OCI-LY1 (cell line): ENCODE results near the gene CLEC16A.

Experiments
- H2AFZ ChIP-seq: fragments of 200-600 bp; sonication (generic), shearing (Covaris generic); 2 replicates; pipeline ENCODE4 v1.6.0; 2014; ENCODE audit warnings: antibody characterized with exemption, mild to moderate bottlenecking, low read length
- H3F3A ChIP-seq: fragments of 200-600 bp; sonication (generic), shearing (Covaris generic); 2 replicates; pipeline ENCODE4 v1.6.0; 2014; ENCODE audit warnings: mild to moderate bottlenecking, antibody characterized with exemption, low read length, moderate library complexity; ENCODE audit not compliant: insufficient read depth
- H3K27ac ChIP-seq: fragments of 200-600 bp; sonication (generic); 2 replicates; pipeline ENCODE4 v1.5.1; 2014; ENCODE audit warnings: low read length, mixed run types, mild to moderate bottlenecking, low read depth; ENCODE audit not compliant: poor library complexity, severe bottlenecking
- H3K27me3 ChIP-seq: fragments of 200-600 bp; sonication (generic); 2 replicates; pipeline ENCODE4 v1.6.0; 2014; ENCODE audit warnings: antibody characterized with exemption, mild to moderate bottlenecking, low read length, moderate library complexity; ENCODE audit not compliant: insufficient read depth
- H3K36me3 ChIP-seq: fragments of 200-600 bp; sonication (generic); 2 replicates; pipeline ENCODE4 v1.6.1; 2014; ENCODE audit warnings: mild to moderate bottlenecking, antibody characterized with exemption, low read length, moderate library complexity, mixed read lengths; ENCODE audit not compliant: insufficient read depth
- H3K4me1 ChIP-seq: fragments of 200-600 bp; sonication (generic); 2 replicates; pipeline ENCODE4 v1.5.1; 2014; ENCODE audit warnings: mild to moderate bottlenecking, low read length, moderate library complexity; ENCODE audit not compliant: insufficient read depth, severe bottlenecking
- H3K4me2 ChIP-seq: fragments of 200-600 bp; sonication (generic), shearing (Covaris generic); 2 replicates; pipeline ENCODE4 v1.6.1; 2014; ENCODE audit warnings: low read length
- H3K4me3 ChIP-seq: fragments of 200-600 bp; sonication (generic); 2 replicates; pipeline ENCODE4 v1.5.1; 2014; ENCODE audit warnings: low read length, low read depth, mild to moderate bottlenecking, mixed read lengths; ENCODE audit not compliant: poor library complexity, severe bottlenecking
- H3K79me2 ChIP-seq: fragments of 200-600 bp; shearing (Covaris generic); 2 replicates; pipeline ENCODE4 v1.6.1; 2016; ENCODE audit warnings: mixed run types, low read length, mixed read lengths; ENCODE audit not compliant: insufficient read depth
- H3K9ac ChIP-seq: fragments of 200-600 bp; sonication (generic), shearing (Covaris generic); 2 replicates; pipeline ENCODE4 v1.6.1; 2014; ENCODE audit warnings: mild to moderate bottlenecking, low read length, mixed read lengths
- H3K9me2 ChIP-seq: fragments of 200-600 bp; sonication (generic), shearing (Covaris generic); 2 replicates; pipeline ENCODE4 v1.6.1; 2014; ENCODE audit warnings: low read depth, mild to moderate bottlenecking, low read length, mixed read lengths
- H3K9me3 ChIP-seq: fragments of 200-600 bp; shearing (Covaris generic); 2 replicates; pipeline ENCODE4 v1.6.1; 2014; ENCODE audit warnings: low read length, mixed read lengths
- H4K20me1 ChIP-seq: fragments of 200-600 bp; sonication (generic), shearing (Covaris generic); 2 replicates; pipeline ENCODE4 v1.6.0; 2016; ENCODE audit warnings: mild to moderate bottlenecking, low read length; ENCODE audit not compliant: insufficient read depth
- CTCF ChIP-seq: fragments of 200-600 bp; sonication (generic), shearing (Covaris generic); IDR thresholded peaks from 2 replicates; pipeline ENCODE4 v1.5.1; 2017; ENCODE audit warnings: mild to moderate bottlenecking, antibody characterized with exemption, low read length, moderate library complexity, mixed read lengths
- EZH2 ChIP-seq: fragments of 200-600 bp; sonication (generic), shearing (Covaris generic); IDR thresholded peaks from 2 replicates; pipeline ENCODE4 v1.8.0; 2017; ENCODE audit warnings: borderline replicate concordance, mixed run types, mild to moderate bottlenecking, antibody characterized with exemption, low read length, moderate library complexity, mixed read lengths

Gene CLEC16A

GRCh38 chr16:11174141-11174540 is 229.8 kb downstream of the CLEC16A start:
- H3K4me3 ChIP-seq = no peak overlapping the region
- no peak for TF ChIP-seq EZH2
- TF ChIP-seq CTCF = no peak
- H3K27ac ChIP-seq = no peak overlapping the region
- no peaks in the 10 kb centered on the region for H3K79me2 ChIP-seq
- no peak overlapping the region for H3K9ac ChIP-seq
- no peak overlapping the region for H3K4me2 ChIP-seq
- H3K27me3 ChIP-seq = no peaks in the 10 kb centered on the region
- no peak overlapping the region for H2AFZ ChIP-seq
- no peaks in the 10 kb centered on the region for H3K9me2 ChIP-seq
- H3K36me3 ChIP-seq = peaks cover 18% of the 10 kb centered on the region
- H3K9me3 ChIP-seq = no peaks in the 10 kb centered on the region
- no peaks in the 10 kb centered on the region for H4K20me1 ChIP-seq
- peaks cover 12% of the 10 kb centered on the region for H3K4me1 ChIP-seq
- no peaks in the 10 kb centered on the region for H3F3A ChIP-seq

- Histone ChIP-seq H3K9me2 (no peaks in the 10 kb centered on the region), H3K79me2 (no peaks in the 10 kb centered on the region), H3K27ac (no peak overlapping the region), H4K20me1 (no peaks in the 10 kb centered on the region), H3K27me3 (no peaks in the 10 kb centered on the region), H3K9ac (no peak overlapping the region), H3K4me3 (no peak overlapping the region), H3K4me2 (no peak overlapping the region), H3F3A (no peaks in the 10 kb centered on the region), H2AFZ (no peak overlapping the region), H3K36me3 (peaks cover 22% of the 10 kb centered on the region), H3K4me1 (peaks cover 12% of the 10 kb centered on the region), H3K9me3 (no peaks in the 10 kb centered on the region)
- TF ChIP-seq CTCF = no peak
Measured at GRCh38 chr16:11175106-11175786, 230.9 kb downstream of the CLEC16A start.

GRCh38 chr16:11175787-11176341 is 231.5 kb downstream of the CLEC16A start:
- Histone ChIP-seq H3K79me2 (no peaks in the 10 kb centered on the region), H3K9ac (no peak overlapping the region), H3K4me3 (no peak overlapping the region), H3K27ac (no peak overlapping the region), H2AFZ (no peak overlapping the region), H4K20me1 (no peaks in the 10 kb centered on the region), H3K9me2 (no peaks in the 10 kb centered on the region), H3F3A (no peaks in the 10 kb centered on the region), H3K4me1 (peaks cover 12% of the 10 kb centered on the region), H3K9me3 (no peaks in the 10 kb centered on the region), H3K4me2 (no peak overlapping the region), H3K27me3 (no peaks in the 10 kb centered on the region), H3K36me3 (peaks cover 27% of the 10 kb centered on the region)
- TF ChIP-seq CTCF (no peak), EZH2 (no peak)
